ENCODE measurements around the gene BAD. TPM values are rescaled to one million over a fixed set of nuclear protein-coding genes. Genes with fewer than 3 reads are reported as not detected.

Gene BAD
- total RNA-seq, 2 donors from 2014 or later = 86.0 to 89.6 TPM

- H3K27me3 ChIP-seq = no peaks in the 10 kb centered on the region
- H3K9ac ChIP-seq (ENCODE audit: low read depth in 2 of 2, low read length in 2 of 2) = peak overlapping the region; percentile 92 to 100
- H3K4me3 ChIP-seq = peak overlapping the region; percentile 68
- DNase-seq = peak; percentile 77
- peak overlapping the region; percentile 71 for H3K27ac ChIP-seq
- H3K9me3 ChIP-seq = no peaks in the 10 kb centered on the region
- intact Hi-C loops (cut with DNase I) = no loop called here
- peaks cover 4% of the 10 kb centered on the region for H3K4me1 ChIP-seq
- no peaks in the 10 kb centered on the region for H3K36me3 ChIP-seq
- no peak for TF ChIP-seq CTCF (IDR thresholded peaks at IDR 0.05)
Observed at GRCh38 chr11:64245797-64246620, 38.5 kb downstream of the BAD start.

DNA sequence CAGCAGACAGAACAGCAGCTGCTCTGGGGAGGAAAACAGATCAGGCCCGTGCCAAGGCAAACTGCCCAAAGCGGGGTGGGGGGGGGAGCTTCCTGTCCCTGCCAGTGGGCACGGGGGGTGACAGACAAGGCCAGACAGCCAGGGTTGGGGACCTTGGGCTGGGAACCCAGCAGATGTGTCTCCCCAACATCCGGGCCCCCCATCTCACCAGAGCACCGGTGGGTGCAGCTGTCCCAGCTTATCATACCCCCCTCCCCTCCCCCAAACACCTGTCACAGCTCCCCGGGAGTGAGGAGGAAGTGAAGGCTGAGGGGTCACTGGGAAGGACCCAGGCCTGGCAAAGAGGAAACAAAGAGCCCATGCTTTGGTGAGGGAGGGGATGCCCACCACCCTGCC, 39.1 kb downstream of the BAD start:
- intact Hi-C loops (cut with DNase I) = no loop called here
- Histone ChIP-seq H3K27ac (peak overlapping the region; percentile 71), H3K9me3 (no peaks in the 10 kb centered on the region), H3K4me1 (peaks cover 5% of the 10 kb centered on the region), H3K9ac (ENCODE audit: low read depth in 2 of 2, low read length in 2 of 2) (peak overlapping the region; percentile 92 to 100), H3K36me3 (no peaks in the 10 kb centered on the region), H3K4me3 (peak overlapping the region; percentile 68), H3K27me3 (no peaks in the 10 kb centered on the region)
- DNase-seq = no peak
- no peak for TF ChIP-seq CTCF (IDR thresholded peaks at IDR 0.05)

GRCh38 chr11:64244966-64245365, 39.5 kb downstream of the BAD start:
- Histone ChIP-seq H3K4me3 (peak overlapping the region; percentile 68), H3K36me3 (no peaks in the 10 kb centered on the region), H3K4me1 (peaks cover 9% of the 10 kb centered on the region), H3K27ac (peak overlapping the region; percentile 71), H3K9ac (ENCODE audit: low read depth in 2 of 2, low read length in 2 of 2) (peak overlapping the region; percentile 58 to 100), H3K9me3 (no peaks in the 10 kb centered on the region), H3K27me3 (no peaks in the 10 kb centered on the region)
- intact Hi-C loops (cut with DNase I) = no loop called here
- DNase-seq = no peak
- TF ChIP-seq CTCF (IDR thresholded peaks at IDR 0.05) = no peak

- H3K27me3 ChIP-seq = no peaks in the 10 kb centered on the region
- no peak overlapping the region for H3K27ac ChIP-seq
- H3K4me3 ChIP-seq = no peak overlapping the region
- no peak overlapping the region for H3K9ac ChIP-seq (ENCODE audit: low read depth in 2 of 2, low read length in 2 of 2)
- H3K4me1 ChIP-seq = peaks cover 12% of the 10 kb centered on the region
- intact Hi-C loops (cut with DNase I) = no loop called here
- H3K9me3 ChIP-seq = no peaks in the 10 kb centered on the region
- no peak for TF ChIP-seq CTCF (IDR thresholded peaks at IDR 0.05)
- no peaks in the 10 kb centered on the region for H3K36me3 ChIP-seq
- DNase-seq = no peak
Observed at GRCh38 chr11:64244107-64244506, 40.4 kb downstream of the BAD start.

DNA sequence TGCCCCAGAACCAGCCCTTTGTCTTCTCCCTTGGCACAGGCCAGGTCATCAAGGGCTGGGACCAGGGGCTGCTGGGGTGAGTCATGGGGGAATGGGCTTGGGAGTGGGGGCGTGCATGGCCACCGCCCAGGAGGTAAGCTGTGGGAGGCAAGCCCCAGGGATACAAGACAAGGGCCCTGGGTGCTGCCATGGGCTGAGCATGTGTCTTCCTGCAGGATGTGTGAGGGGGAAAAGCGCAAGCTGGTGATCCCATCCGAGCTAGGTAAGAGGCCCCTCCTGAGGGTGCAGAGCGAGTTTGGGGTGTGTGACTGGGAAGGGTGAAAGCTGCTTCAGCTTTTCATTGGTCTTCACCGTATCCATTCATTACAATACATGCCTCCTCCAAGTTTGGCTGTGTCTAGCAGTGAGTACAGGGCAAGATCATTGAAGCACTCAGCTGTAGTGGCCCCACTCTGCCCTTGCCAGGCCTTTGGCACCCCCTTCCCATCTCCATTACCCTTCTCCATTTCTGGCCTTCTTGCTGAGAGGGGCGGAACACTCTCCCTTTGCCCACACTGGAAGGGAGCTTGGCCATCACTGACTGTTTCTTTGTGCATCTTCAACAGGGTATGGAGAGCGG, 41.1 kb downstream of the BAD start:
- peak overlapping the region; percentile 96 for H3K27ac ChIP-seq
- H3K9ac ChIP-seq (ENCODE audit: low read depth in 2 of 2, low read length in 2 of 2) = peak overlapping the region; percentile 36 to 92
- peaks cover 12% of the 10 kb centered on the region for H3K4me1 ChIP-seq
- no peaks in the 10 kb centered on the region for H3K36me3 ChIP-seq
- no peaks in the 10 kb centered on the region for H3K9me3 ChIP-seq
- intact Hi-C loops (cut with DNase I) = no loop called here
- TF ChIP-seq CTCF (IDR thresholded peaks at IDR 0.05) = no peak
- DNase-seq = no peak
- no peaks in the 10 kb centered on the region for H3K27me3 ChIP-seq
- peak overlapping the region; percentile 95 for H3K4me3 ChIP-seq

Data from colonic mucosa (tissue), 4 donors.